HUES48 (cell line): ENCODE measurements around the gene UBE2G1.
"Not testable (repeated sequence)": the region's sequence is repeated elsewhere in the genome, so short reads cannot be mapped to it uniquely, and the experiment has no call there.

Experiments
- H3K27ac ChIP-seq: one replicate; pipeline ENCODE4 v1.7.0; 2013; ENCODE audit warnings: low read depth, low read length, inconsistent platforms
- H3K27me3 ChIP-seq: 2 replicates; pipeline ENCODE4 v1.6.1; 2013; ENCODE audit warnings: mild to moderate bottlenecking, low read length; ENCODE audit not compliant: control insufficient read depth, insufficient read depth
- H3K36me3 ChIP-seq: 2 replicates; pipeline ENCODE4 v1.6.1; 2013; ENCODE audit warnings: low read length; ENCODE audit not compliant: control insufficient read depth, insufficient read depth
- H3K4me1 ChIP-seq: 2 replicates; pipeline ENCODE4 v1.6.1; 2013; ENCODE audit warnings: mild to moderate bottlenecking, low read length; ENCODE audit not compliant: control insufficient read depth, insufficient read depth
- H3K4me3 ChIP-seq: 2 replicates; pipeline ENCODE4 v1.5.1; 2013; ENCODE audit warnings: mild to moderate bottlenecking, low read depth, low read length
- H3K9ac ChIP-seq: 2 replicates; pipeline ENCODE4 v1.6.1; 2013; ENCODE audit warnings: mild to moderate bottlenecking, low read depth, low read length, moderate library complexity
- H3K9me3 ChIP-seq: 2 replicates; pipeline ENCODE4 v1.6.1; 2013; ENCODE audit warnings: low read length; ENCODE audit not compliant: control insufficient read depth, insufficient read depth

The UBE2G1 gene

GRCh38 chr17:4395111-4395478 lies 28.6 kb upstream of the UBE2G1 start:
- H3K9ac ChIP-seq = no peak overlapping the region
- no peaks in the 10 kb centered on the region for H3K36me3 ChIP-seq
- H3K9me3 ChIP-seq = no peaks in the 10 kb centered on the region
- H3K27ac ChIP-seq = no peak overlapping the region
- H3K4me3 ChIP-seq = no peak overlapping the region
- H3K4me1 ChIP-seq = peaks cover 18% of the 10 kb centered on the region
- H3K27me3 ChIP-seq = no peaks in the 10 kb centered on the region

GRCh38 chr17:4394208-4395110 lies 28.0 kb upstream of the UBE2G1 start:
- no peaks in the 10 kb centered on the region for H3K27me3 ChIP-seq
- H3K4me3 ChIP-seq = no peak overlapping the region
- H3K36me3 ChIP-seq = no peaks in the 10 kb centered on the region
- H3K9me3 ChIP-seq = no peaks in the 10 kb centered on the region
- H3K27ac ChIP-seq = no peak overlapping the region
- H3K4me1 ChIP-seq = peaks cover 18% of the 10 kb centered on the region
- no peak overlapping the region for H3K9ac ChIP-seq

GRCh38 chr17:4393806-4394205 lies 27.3 kb upstream of the UBE2G1 start:
- Histone ChIP-seq H3K4me3 (no peak overlapping the region), H3K9ac (no peak overlapping the region), H3K36me3 (no peaks in the 10 kb centered on the region), H3K27ac (peak overlapping the region; percentile 16), H3K9me3 (no peaks in the 10 kb centered on the region), H3K4me1 (peaks cover 19% of the 10 kb centered on the region), H3K27me3 (no peaks in the 10 kb centered on the region)

DNA sequence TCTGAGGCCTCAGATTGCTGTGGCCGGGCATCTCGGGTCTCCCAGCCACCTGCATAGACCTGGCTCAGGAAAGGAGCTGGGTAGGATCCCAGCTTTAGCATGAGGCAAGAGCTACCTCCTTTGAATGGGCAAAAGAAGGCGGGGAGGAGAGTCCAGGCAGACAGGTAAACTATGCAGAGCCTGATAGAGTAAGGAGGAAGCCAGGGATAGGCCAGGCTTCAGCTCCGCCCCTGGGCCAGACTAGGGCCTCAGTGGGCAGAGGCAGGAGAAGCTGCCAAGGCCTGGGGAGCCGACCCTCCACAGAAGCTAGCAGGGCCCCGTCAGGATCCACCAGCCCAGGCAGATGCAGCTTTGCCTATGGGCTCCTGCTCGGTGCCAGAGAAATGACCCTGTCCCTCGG lies 22.6 kb upstream of the UBE2G1 start:
- no peak overlapping the region for H3K9ac ChIP-seq
- no peaks in the 10 kb centered on the region for H3K27me3 ChIP-seq
- no peak overlapping the region for H3K4me3 ChIP-seq
- H3K9me3 ChIP-seq = no peaks in the 10 kb centered on the region
- no peaks in the 10 kb centered on the region for H3K36me3 ChIP-seq
- H3K27ac ChIP-seq = no peak overlapping the region
- peaks cover 9% of the 10 kb centered on the region for H3K4me1 ChIP-seq

GRCh38 chr17:4387137-4387536 lies 20.7 kb upstream of the UBE2G1 start:
- peaks cover 4% of the 10 kb centered on the region; the same call in 1 of the 2 replicates for H3K4me1 ChIP-seq
- H3K9ac ChIP-seq = no peak overlapping the region
- no peaks in the 10 kb centered on the region for H3K27me3 ChIP-seq

GRCh38 chr17:4386406-4386805 lies 19.9 kb upstream of the UBE2G1 start:
- Histone ChIP-seq H3K36me3 (no peaks in the 10 kb centered on the region), H3K27ac (no peak overlapping the region), H3K4me3 (no peak overlapping the region), H3K9ac (no peak overlapping the region), H3K4me1 (peaks cover 10% of the 10 kb centered on the region; the same call in 1 of the 2 replicates), H3K9me3 (no peaks in the 10 kb centered on the region), H3K27me3 (no peaks in the 10 kb centered on the region)

More at GRCh38 chr17:4387137-4387536, 20.7 kb upstream of the UBE2G1 start:
- Histone ChIP-seq H3K36me3 (no peaks in the 10 kb centered on the region), H3K9me3 (no peaks in the 10 kb centered on the region), H3K27ac (no peak overlapping the region), H3K4me3 (no peak overlapping the region)

GRCh38 chr17:4381690-4382671 lies 15.5 kb upstream of the UBE2G1 start:
- Histone ChIP-seq H3K4me3 (no peak overlapping the region), H3K36me3 (no peaks in the 10 kb centered on the region), H3K27me3 (no peaks in the 10 kb centered on the region), H3K9me3 (no peaks in the 10 kb centered on the region), H3K27ac (peak overlapping the region; percentile 54), H3K4me1 (peaks cover 6% of the 10 kb centered on the region; the same call in 1 of the 2 replicates), H3K9ac (no peak overlapping the region)

DNA sequence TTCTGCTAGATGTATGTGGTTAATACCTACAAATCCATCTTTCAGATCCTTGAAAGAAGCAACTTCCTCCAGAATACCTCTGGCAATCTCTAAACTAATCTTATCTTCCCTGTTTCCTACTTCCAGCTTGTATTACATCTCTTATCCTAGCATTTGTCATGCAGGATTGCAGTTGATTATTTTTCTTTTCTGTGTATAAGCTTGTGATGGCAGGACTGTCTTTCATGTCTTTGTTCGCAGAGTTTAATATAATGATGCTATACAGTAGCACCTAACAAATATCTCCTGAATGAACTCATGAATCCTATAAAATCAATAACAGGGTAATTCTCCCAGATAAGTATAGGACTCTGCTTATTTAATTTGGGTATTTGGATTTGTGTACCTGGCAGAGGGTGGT lies 12.2 kb upstream of the UBE2G1 start:
- Histone ChIP-seq H3K4me1 (peaks cover 6% of the 10 kb centered on the region; the same call in 1 of the 2 replicates), H3K9me3 (no peaks in the 10 kb centered on the region), H3K36me3 (no peaks in the 10 kb centered on the region), H3K27ac (no peak overlapping the region), H3K9ac (no peak overlapping the region), H3K4me3 (no peak overlapping the region), H3K27me3 (no peaks in the 10 kb centered on the region)

DNA sequence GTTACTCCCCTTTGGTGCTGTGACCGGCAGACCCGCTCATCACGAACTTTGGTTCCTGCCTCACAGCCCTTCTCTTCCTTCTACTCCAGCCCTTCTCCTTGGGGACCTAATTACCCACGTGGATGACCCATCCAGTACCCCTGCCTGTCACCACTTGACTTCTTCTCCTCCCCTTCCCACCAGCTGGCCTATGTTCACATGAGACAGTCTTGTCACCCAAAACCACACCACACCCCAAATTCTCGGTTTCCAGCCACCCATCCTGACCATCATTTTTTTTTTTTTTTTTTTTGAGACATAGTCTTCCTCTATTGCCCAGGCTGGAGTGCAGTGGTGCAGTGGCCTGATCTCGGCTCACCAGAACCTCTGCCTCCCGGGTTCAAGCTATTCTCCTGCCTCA lies 10.8 kb upstream of the UBE2G1 start:
- H3K27me3 ChIP-seq, H3K27ac ChIP-seq, H3K36me3 ChIP-seq, H3K9me3 ChIP-seq, H3K9ac ChIP-seq, H3K4me1 ChIP-seq, H3K4me3 ChIP-seq: not testable (repeated sequence)

- H3K36me3 ChIP-seq, H3K4me3 ChIP-seq, H3K4me1 ChIP-seq, H3K9ac ChIP-seq, H3K27ac ChIP-seq, H3K27me3 ChIP-seq, H3K9me3 ChIP-seq: not testable (repeated sequence)
Observed at GRCh38 chr17:4375796-4376440, 9.4 kb upstream of the UBE2G1 start.
